ENCODE data around the gene MUC3A.
"Not testable (repeated sequence)": the region's sequence is repeated elsewhere in the genome, so short reads cannot be mapped to it uniquely, and the experiment has no call there.

MUC3A gene

GRCh38 chr7:100969066-100969615 lies 19.8 kb downstream of the MUC3A start, which contains the start of gene MUC12:
MUC12 (plus strand) TSS chr7:100969565; CDS start chr7:100969623, 58 bp downstream.
- DNase-seq (ENCODE audit: low read depth in 2 of 2, low spot score in 1 of 2) = no peak

- no peak for DNase-seq (ENCODE audit: low read depth in 2 of 2, low spot score in 1 of 2)
Observed at GRCh38 chr7:100971111-100972001, 22.0 kb downstream of the MUC3A start.

- no peak for DNase-seq (ENCODE audit: low read depth in 2 of 2, low spot score in 1 of 2)
Observed at GRCh38 chr7:100972002-100972347, 22.6 kb downstream of the MUC3A start.

- DNase-seq (ENCODE audit: low read depth in 2 of 2, low spot score in 1 of 2) = no peak
Observed at GRCh38 chr7:100974021-100974420, 24.7 kb downstream of the MUC3A start.

- no peak for DNase-seq (ENCODE audit: low read depth in 2 of 2, low spot score in 1 of 2)
Observed at GRCh38 chr7:100975371-100975821, 26.1 kb downstream of the MUC3A start.

GRCh38 chr7:100978300-100978699 lies 29.0 kb downstream of the MUC3A start:
- DNase-seq (ENCODE audit: low read depth in 2 of 2, low spot score in 1 of 2) = no peak

- DNase-seq (ENCODE audit: low read depth in 2 of 2, low spot score in 1 of 2) = no peak
Observed at GRCh38 chr7:100983451-100984187, 34.3 kb downstream of the MUC3A start.

- not testable (repeated sequence) for DNase-seq (ENCODE audit: low read depth in 2 of 2, low spot score in 1 of 2)
Observed at GRCh38 chr7:100984241-100984918, 35.0 kb downstream of the MUC3A start.

GRCh38 chr7:100985033-100985797 lies 35.9 kb downstream of the MUC3A start:
- not testable (repeated sequence) for DNase-seq (ENCODE audit: low read depth in 2 of 2, low spot score in 1 of 2)

GRCh38 chr7:100991631-100992030 lies 42.3 kb downstream of the MUC3A start:
- DNase-seq (ENCODE audit: low read depth in 2 of 2, low spot score in 1 of 2) = no peak

- not testable (repeated sequence) for DNase-seq (ENCODE audit: low read depth in 2 of 2, low spot score in 1 of 2)
Observed at GRCh38 chr7:100992280-100992679, 42.9 kb downstream of the MUC3A start.

- DNase-seq (ENCODE audit: low read depth in 2 of 2, low spot score in 1 of 2) = not testable (repeated sequence)
Observed at GRCh38 chr7:100994671-100995070, 45.3 kb downstream of the MUC3A start.

GRCh38 chr7:100998530-100998929 lies 49.2 kb downstream of the MUC3A start:
- not testable (repeated sequence) for DNase-seq (ENCODE audit: low read depth in 2 of 2, low spot score in 1 of 2)

- not testable (repeated sequence) for DNase-seq (ENCODE audit: low read depth in 2 of 2, low spot score in 1 of 2)
Observed at GRCh38 chr7:100999334-100999733, 50.0 kb downstream of the MUC3A start.

- not testable (repeated sequence) for DNase-seq (ENCODE audit: low read depth in 2 of 2, low spot score in 1 of 2)
Observed at GRCh38 chr7:101000025-101000424, 50.7 kb downstream of the MUC3A start.

GRCh38 chr7:101002333-101002732 lies 53.0 kb downstream of the MUC3A start:
- DNase-seq (ENCODE audit: low read depth in 2 of 2, low spot score in 1 of 2) = not testable (repeated sequence)

GRCh38 chr7:101007361-101007760 lies 58.0 kb downstream of the MUC3A start:
- not testable (repeated sequence) for DNase-seq (ENCODE audit: low read depth in 2 of 2, low spot score in 1 of 2)

- DNase-seq (ENCODE audit: low read depth in 2 of 2, low spot score in 1 of 2) = no peak
Observed at GRCh38 chr7:101009629-101010028, 60.3 kb downstream of the MUC3A start.

GRCh38 chr7:101012931-101013330 lies 63.6 kb downstream of the MUC3A start:
- no peak for DNase-seq (ENCODE audit: low read depth in 2 of 2, low spot score in 1 of 2)

- no peak for DNase-seq (ENCODE audit: low read depth in 2 of 2, low spot score in 1 of 2)
Observed at GRCh38 chr7:101015626-101016025, 66.3 kb downstream of the MUC3A start.

All from stimulated activated CD8-positive, alpha-beta memory T cell treated with anti-CD3 and anti-CD28 coated beads, Interleukin-4, amount 100 ng/mL, for 1 hour (primary cell).